GM21381 (cell line): ENCODE data around the gene CAMK1G.

Experiments used
- ATAC-seq: cut with Tn5 transposase; IDR thresholded peaks from one replicate; pipeline ENCODE4 v1.9.1; 2021; ENCODE audit warnings: mild to moderate bottlenecking, moderate library complexity; ENCODE audit not compliant: unreplicated experiment

CAMK1G gene

DNA sequence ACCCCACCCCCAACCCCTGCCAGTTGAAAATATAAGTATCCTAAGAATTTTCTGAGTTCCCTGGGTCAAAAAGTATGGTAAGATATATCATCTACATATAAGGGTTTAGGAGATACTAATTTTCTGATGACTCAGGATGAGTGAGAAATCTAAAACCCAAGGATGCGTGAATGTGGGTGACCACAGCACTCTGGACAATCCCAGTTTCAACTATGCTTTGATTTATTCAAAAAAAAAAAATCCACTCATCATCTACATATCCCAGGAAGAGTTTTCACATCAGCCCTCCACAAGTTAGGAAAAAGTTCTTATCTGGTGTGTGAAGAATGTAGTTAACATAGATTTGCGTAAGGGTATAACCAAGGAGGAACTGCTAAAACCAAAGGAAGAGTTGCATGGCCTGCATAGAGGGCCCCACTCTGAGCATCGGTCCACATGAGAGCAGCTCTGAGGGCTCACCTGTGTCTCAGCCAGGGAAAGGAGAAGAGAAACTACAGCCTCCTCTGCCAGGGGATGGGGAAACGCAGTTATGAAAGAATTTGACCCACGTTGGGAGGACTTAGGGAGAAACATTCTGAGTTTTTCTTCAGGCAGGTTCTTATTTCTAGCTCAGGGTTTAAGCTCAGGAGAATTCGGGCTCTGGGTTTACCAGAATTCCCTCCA is 50.0 kb downstream of the CAMK1G start:
- no peak for ATAC-seq

DNA sequence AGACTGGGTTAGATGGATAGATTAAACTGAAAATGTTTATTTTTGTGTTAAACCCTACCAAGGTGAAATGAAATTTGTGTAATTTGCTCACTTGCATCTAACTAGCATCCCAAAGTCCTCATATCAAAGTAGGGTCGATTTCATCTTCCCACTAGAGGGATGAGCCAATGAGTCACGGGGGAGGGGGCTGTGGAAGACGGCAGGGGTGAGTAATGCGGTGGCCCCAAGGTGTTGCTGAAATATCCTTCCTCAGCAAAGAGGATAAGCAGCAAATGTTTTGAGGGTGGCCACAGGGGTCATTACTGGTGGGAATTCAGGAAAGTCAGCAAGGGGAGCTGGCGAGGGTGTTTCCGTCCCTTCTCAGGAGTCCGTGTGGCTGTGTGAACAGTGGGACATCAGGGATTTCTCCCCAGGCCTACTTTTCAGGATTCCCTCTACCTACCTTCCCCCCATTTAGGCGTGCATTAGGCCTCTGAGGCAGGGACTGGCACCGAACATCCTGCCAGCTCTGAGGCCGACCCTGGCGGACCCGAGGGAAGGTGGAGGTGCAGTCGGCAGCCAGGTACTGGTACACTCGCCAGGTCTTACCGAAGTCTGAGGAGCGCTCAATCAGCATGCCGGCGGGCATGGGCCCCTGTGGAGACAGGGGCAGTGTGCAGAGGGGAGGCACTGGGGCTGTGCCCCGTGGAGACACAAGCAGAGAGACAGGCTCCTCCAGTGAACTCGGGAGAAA is 50.7 kb downstream of the CAMK1G start:
- no peak for ATAC-seq

DNA sequence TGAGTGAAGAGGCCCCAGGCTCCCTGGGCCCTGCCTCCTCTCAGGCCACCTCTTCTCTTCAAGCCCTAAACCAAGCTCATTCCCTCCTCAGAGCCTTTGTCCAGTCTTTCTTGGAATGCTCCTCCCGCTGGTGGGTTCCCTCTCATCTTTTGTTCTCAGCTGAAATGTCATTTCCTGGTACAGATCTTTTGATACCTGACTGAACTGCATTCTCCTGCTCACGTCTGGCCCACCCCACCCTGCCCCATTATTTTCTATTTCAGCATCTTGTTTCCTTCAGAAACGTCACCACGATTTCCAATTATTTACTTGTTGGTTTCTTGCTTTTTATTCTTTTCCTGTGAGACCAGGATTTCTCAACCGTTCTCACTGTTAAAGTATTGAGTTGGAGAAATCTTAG is 52.3 kb downstream of the CAMK1G start:
- no peak for ATAC-seq

DNA sequence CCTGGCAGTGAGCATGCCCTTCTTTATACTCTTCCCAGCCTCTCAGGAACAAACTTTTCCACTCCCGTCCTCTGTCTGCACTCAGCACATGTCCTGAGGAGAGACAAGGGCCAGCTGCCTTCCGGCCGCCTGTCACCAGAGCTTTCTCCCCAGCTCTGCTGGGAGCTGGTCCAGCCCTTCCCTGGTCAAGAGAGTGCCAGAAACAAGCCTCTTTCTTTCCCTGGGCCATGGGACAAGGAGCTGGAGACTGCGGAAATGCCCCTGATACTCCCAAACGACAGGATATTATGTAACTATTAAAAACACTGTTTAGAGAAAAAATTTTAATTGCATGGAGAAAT is 58.3 kb downstream of the CAMK1G start:
- ATAC-seq, result no peak

DNA sequence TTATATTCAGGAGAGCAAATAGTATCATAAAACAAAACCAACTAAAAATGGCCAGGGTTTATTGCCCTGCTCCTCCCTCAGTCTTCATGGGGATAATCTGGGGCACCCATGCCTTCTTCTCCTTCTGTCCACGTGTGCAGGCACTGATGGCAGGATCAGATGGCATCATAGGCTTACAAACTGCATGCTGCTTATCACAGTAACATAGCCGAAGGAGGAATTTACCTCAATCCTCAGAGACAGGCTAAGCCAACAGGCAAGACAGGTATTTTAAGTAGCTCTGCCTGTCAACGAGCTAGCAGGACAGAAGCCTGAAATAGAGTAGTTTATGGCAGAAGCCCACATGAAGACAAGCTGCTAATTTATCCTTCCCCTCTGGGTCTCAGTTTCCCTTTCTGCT is 59.3 kb downstream of the CAMK1G start:
- no peak for ATAC-seq

DNA sequence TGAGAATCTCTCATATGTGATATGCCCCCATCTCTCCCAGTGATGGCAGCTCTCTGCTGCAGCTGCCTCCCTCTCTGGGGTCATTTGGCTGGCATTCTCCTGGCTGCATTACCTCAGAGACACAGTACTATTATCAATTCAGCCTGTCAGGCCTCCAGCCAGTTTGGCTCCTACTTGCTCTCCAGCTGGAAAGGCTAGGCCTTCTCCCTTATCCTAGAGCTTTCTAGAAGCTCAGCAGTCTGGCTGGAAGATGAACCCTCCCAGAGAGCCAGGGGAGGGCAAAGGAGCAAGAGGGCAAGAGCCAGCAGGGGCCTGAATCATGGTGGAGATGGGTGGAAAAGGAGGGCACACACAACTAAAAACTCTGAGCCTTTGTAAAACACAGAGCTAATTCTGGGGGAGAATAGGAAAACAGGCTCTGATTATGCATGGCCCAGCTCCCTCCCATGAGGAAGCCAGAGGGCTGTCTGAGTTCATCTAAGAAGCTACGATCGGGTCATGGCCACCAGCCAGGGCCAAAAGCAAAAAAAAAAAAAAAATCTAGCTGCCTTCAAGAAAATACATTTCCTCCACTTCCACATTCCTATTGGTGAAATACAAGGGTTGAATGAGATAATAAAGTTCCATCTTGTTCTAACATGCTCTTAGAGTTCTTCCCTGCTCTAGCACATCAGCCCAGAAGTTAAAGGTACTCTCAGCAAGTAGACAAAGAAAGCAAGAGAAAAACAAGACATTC is 59.9 kb downstream of the CAMK1G start:
- ATAC-seq, result no peak

DNA sequence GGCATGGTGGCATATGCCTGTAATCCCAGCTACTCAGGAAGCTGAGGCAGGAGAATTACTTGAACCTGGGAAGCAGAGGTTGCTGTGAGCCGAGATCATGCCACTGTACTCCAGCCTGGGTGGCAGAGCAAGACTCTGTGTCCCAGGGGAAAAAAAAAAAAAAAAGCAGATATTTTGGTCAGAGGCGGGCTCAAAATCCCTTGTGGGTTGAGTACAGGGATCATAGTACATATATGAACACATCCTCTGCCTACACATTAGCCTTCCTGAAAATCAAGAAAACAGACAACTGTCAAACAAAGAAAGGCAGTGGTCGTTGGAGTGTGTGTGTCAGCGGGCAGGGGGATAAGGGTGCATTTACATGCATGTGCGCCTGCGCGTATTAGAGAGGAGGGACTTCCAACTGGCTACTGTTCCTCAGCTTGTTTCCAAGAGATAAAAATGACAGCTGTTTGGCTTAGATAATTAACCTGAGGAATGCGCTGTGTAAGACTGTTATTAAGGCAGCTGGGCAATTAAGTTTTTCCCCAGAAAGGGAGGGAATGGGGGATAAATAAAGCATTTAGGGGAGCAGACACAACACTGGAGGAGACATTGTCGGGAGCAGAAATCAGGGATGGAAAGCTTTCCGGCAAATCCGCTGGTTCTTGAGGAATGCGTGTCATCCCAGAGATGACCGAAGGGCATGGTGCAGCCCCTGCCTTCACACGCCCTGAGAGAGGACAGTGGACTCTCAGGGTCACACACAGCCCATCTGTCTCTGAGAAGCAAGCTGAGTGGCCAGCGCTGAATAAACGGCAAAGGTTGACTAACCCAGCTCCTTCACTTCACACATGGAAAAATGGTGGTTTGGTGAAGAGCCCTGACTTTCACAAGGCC is 62.3 kb downstream of the CAMK1G start:
- ATAC-seq, result no peak

DNA sequence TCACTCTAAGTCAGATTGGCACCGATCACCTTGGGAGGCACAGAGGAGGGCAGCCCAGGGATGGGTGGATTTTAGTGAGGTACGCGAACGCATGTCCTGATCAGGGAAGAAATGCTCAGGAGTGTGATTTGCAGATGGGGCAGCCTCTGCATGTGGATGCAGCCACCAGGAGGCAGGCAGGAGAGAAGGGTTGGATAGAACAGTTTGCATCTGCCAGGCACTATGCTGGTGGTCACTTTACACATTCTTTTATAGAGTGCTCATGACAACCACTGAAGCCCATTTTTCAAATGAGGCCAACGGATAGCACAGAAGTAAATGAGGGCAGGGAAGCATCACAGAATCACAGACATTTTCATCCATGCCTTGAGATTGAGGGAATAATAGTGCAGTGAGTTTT is 63.0 kb downstream of the CAMK1G start:
- no peak for ATAC-seq

DNA sequence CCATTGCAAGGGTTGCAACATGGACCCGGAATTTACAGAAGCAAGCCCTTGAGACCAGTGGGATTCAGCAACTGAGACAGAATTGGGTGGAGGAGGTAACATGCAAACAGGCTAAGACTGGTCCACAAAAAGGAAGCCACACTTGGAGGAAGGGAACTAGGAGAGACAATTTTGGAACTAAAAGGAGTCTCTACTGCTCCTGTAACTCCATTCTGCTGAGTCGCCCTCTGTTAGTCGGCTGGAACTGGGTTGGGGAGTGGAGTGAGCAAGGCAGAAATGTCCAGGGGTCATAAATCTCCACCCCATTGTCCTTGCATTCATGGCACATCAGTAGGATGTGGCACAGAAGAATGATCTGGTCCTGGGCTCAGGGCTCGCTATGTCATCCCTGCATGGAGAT is 63.6 kb downstream of the CAMK1G start:
- ATAC-seq, result no peak

DNA sequence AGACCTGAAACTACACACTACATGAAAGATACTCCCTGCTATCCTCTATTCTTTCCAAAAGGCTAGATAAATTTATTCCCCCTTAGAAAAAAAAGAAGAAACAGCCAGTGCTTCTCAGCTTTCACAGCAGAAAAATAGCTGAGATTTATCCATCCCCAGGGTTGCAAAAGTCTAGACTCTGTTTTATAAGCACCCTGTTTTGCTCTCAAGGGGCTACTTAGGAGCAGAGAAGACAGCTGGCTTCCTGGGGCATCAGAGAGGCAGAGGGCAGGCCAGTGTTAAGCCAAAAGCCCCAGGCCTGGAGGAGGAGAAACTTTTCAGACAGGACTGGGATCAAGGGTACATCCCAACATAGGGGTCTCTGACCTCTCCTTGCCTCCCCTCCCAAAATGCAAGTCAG is 64.8 kb downstream of the CAMK1G start:
- no peak for ATAC-seq

DNA sequence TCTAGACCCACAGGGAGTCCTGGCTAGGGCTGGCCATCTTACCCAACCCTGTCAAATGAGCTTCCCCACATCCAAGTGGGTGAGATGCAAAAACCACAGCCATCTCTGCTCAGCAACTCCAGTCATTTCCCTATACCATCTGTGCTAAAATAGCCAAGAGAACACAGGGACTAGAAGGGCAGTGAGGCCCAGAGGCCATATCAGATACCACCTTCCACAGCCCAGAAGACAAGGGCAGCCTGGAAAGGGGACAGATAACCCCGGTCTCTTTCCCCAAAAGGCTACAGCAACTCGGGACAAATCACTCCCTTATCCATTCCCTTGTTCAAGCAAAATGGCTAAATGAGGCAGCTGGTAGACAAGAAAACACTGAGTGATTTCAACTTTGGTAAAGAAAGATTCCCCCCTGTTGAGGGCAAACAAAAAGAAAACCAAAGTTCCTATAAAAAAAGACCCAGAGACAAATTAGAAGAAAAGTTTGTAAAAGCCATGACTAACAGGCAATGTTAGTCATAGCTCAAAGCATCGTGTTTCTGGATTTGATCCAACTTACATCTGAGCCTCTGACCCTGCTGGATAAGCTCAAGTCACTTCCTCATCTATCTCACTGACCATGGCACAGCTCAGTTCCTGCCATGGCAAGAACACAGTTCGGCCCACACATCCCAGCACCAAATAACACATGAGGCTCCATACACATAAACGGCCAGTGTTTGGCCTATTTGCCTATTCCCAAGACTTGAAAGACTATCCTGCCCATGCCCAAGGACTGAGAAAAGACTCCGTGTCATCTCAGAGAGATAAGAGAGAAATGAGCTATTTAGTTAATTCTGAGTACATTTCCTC is 65.6 kb downstream of the CAMK1G start:
- ATAC-seq, result no peak

DNA sequence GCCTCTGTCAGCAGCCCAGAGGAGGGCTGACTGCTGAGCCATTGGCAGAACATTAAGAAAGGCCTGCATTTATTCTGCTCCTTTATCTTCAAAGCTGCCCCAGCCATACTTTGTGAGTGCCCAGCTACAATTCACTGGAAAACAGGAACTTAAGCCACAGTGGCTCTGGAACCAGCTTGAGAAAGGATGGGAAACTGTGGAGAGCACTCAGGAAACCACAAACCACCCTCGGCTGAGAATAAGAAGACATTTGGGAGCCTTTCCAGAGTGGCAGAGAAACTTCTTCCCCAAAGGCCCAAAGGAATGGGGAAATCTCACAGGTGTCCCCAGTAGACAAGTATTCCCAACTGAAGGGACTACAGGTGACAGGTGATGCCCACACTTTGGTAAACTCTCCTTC is 66.9 kb downstream of the CAMK1G start:
- ATAC-seq, result no peak

DNA sequence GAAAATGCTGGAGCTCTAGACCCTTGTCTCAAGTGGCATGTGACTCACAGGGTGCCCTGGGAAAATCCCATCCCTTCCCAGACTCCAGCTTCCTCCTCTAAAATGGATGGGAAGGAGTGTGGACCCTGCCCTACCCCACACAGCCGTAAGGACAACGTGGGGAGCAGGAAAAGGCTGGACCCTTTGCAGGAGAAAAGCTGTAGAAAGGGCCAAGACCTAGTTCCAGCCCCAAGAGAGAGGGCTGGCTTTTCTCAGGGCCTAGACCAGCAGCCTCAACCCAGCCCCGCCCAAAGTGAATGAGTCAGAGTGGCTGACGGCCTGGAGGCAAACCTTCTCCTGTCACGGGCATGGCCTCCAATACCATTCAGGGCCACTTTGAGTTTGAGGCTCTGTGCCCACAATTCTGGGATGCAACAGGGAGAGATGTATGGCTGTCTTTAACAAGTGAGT is 67.6 kb downstream of the CAMK1G start:
- peak; percentile 46 for ATAC-seq

DNA sequence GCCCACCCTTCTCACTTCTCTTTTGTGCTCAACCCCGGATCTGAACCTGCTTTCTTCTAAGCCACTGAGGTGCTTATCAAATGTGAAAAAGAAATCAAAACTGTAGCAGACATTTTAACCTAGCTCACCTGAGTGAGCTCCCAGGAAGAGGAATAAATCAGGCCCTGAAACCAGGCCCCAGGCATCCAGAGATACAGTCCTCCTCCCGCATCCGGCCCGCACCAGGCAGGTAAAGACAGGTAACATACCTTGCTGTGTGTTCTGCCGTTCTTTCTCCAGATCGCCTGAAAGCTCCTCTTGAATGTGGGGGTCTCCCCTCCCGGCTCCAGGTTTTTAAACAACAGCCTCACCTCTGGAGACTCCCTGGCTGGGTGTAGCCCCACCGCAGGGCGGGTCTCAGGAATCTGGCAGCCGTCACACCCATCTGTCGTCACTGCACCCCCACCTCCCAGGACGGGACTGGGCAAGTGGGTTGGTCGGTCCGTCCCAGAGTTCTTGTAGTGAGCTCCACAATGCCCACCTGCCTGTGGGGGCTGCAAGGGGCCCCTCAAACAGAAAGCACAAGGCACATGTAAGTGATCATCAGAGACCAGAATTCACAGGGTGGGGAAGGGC is 68.7 kb downstream of the CAMK1G start, which contains the start of gene LAMB3:
Gene LAMB3 (minus strand): TSS at position 305 of the 615 bp plus-strand sequence. CDS start 1,481 bp downstream, outside the sequence.
- no peak for ATAC-seq

DNA sequence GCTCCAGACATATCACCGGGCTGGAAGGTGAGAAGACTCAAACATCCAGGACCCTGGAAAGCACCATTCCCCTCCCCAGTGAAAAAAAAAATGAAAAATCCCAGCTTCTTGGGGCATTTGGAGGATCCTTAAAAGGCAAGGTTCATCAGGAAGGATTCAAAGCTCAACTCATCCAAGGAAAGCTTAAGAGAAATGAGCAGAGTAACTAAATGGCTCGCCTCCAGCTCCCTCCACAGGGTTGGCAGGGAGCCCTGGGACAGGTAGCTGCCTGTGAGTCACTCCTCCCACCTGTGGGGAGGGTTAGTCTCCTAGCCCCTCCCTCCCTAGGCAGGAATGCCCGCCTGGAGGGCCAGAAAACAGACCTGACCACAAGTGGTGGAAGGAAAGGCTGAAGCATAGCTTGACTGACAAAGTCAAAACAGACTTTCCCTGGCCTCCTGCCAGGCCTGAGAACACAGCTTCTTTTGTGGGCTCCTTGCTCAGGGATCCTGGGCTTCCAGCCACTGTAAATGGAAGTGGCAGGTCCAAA is 69.4 kb downstream of the CAMK1G start:
- ATAC-seq, result peak; percentile 49

DNA sequence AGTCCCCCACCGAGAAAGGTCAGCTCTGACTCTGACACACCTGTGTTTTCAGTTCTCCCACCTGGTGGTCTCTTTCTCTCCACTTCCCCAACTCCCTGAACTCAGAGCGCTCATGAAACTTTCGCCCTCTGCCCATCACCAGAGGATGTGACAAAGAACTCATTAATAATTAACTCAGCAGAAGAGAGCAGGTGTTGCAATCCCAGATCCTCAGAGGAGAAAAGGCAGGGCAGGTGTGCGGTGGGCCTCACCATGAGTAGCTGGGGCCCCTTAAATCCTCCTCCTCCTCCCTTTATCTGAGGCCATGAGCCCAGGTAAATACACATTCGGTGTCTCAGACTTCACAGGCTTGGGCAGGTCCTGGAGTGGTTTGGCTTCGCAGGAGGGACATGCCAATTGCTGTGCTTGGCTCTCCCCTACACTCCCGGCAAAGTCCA is 70.4 kb downstream of the CAMK1G start:
- ATAC-seq, result peak; percentile 48

DNA sequence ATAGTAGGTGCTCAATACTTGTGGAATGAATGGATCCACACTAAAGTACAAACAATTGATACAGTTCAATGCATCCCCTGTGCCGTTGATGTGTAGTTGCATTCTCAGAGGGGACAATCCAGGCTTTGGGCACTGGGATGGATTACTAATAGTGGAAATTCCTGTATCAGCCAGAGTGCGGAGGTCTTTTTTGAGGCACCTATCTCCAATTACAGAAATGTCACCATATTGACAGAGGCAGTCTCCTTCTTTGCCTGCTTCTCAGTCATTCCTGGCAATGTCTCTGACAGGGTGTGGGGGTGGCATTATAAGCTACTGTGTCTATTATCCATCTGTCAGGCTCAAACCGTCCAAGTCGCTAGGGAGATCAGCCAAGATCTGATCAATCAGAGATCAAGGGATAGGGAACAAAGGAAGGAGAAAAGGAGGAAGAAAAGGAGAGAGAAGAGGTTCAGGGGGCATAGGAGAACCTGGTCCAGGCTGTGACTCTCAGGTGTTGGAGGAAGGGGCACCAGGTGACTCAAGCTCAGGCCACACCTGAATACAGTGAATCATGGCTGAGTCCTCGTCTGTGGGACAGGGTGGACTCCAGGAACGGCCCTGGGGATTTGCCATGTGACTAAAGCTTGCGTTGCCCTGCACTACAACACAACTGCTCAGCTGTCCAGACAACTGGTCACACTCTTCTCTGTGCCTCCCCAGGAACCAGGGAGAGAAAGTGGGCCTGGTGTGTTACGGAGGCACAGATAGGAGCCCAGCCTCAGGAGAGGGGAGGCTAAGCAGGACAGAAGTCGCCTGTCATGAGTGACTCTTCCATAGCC is 72.1 kb downstream of the CAMK1G start:
- ATAC-seq, result no peak

DNA sequence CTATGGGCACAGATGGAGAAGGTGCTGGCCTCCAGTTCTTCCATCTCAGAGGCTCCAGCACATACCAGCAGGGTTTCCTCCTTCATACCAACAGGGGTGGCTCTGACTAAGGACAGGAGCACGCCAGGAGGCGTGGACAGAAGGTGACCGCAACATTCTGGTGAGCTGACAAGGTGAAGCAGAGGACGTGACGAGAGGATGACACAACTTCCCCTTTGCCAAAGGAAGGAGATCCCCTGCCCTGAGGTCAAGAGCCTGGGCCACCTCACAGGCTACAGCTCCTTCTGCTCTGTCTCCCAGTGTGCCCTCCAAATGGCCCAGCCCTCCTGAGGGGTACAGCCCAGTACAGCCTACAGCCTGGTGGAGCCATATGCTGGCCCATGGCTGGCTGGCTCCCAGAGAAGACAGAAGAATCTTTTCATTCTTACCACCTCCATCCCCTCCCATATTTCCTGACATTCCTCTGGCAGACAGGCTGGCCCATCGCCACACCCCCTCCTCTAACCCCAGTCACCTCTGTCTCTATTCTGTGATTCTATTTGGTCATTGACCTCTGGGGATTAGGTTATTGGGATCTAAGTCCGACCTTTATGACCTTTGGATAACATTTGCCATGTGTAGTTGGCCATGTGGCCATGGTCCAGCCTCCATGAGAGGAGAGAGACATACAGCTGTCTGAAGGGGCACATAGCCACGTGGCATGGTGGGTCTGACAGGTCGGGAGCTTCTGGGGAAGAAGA is 73.8 kb downstream of the CAMK1G start:
- ATAC-seq, result no peak
